Ovary (tissue), 3 donors: Measurements from ENCODE around the gene DDR2.

Experiments used
- EP300 ChIP-seq: sonication (generic); formaldehyde crosslinking; IDR thresholded peaks from one replicate; pipeline ENCODE4 v1.6.1; 2017; ENCODE audit warnings: antibody characterized with exemption
- POLR2A ChIP-seq: fragments of 450-650 bp; IDR thresholded peaks from one replicate; pipeline ENCODE4 v1.6.1; 2017; ENCODE audit warnings: antibody characterized with exemption, mild to moderate bottlenecking, moderate library complexity
- TF ChIP-seq, protein P1 (sequence below), 3 donors: fragments of 450-650 bp in 2 of 3; fragments of 200-600 bp in 1 of 3; IDR thresholded peaks; one replicate each; pipeline versions ENCODE4 v1.5.1 to v1.8.0; 2016 to 2022; ENCODE audit warnings: antibody characterized with exemption in 3 of 3, mild to moderate bottlenecking in 1 of 3
- donor health status: DM: no; HTN: no; CAD: no.

- TF ChIP-seq, protein P1, sequence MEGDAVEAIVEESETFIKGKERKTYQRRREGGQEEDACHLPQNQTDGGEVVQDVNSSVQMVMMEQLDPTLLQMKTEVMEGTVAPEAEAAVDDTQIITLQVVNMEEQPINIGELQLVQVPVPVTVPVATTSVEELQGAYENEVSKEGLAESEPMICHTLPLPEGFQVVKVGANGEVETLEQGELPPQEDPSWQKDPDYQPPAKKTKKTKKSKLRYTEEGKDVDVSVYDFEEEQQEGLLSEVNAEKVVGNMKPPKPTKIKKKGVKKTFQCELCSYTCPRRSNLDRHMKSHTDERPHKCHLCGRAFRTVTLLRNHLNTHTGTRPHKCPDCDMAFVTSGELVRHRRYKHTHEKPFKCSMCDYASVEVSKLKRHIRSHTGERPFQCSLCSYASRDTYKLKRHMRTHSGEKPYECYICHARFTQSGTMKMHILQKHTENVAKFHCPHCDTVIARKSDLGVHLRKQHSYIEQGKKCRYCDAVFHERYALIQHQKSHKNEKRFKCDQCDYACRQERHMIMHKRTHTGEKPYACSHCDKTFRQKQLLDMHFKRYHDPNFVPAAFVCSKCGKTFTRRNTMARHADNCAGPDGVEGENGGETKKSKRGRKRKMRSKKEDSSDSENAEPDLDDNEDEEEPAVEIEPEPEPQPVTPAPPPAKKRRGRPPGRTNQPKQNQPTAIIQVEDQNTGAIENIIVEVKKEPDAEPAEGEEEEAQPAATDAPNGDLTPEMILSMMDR (IDR thresholded peaks at IDR 0.05), result no peak
- TF ChIP-seq EP300, result no peak
- no peak for TF ChIP-seq POLR2A
Observed at GRCh38 chr1:162733336-162733590, 101.0 kb downstream of the DDR2 start.
